Thyroid gland (tissue), 4 donors: ENCODE data around the gene PHTF2. TPM values are rescaled to one million over a fixed set of nuclear protein-coding genes. Genes with fewer than 3 reads are reported as not detected.

Experiments used
- DNase-seq, 2 donors: peaks; one replicate each; pipeline ENCODE4 v3.0.0-alpha.2; 2019
- H3K27ac ChIP-seq, 3 donors: fragments of 200-600 bp; sonication (generic); 1 replicate in 2 of 3; 2 replicates in 1 of 3; pipeline ENCODE4 v1.5.1; 2016 to 2019; ENCODE audit warnings: mild to moderate bottlenecking in 1 of 3, moderate library complexity in 1 of 3
- H3K27me3 ChIP-seq: fragments of 200-600 bp; sonication (generic); one replicate; pipeline ENCODE4 v1.5.1; 2019
- H3K36me3 ChIP-seq, 2 donors: fragments of 200-600 bp; sonication (generic); one replicate each; pipeline ENCODE4 v1.5.1; 2016 to 2019
- H3K4me1 ChIP-seq, 2 donors: fragments of 200-600 bp; sonication (generic); one replicate each; pipeline ENCODE4 v1.5.1; 2017 to 2019
- H3K4me3 ChIP-seq, 3 donors: fragments of 200-600 bp; sonication (generic); replicated peaks in 1 of 3; 1 replicate in 2 of 3; 2 replicates in 1 of 3; pipeline ENCODE4 v1.5.1; 2016; ENCODE audit warnings: mild to moderate bottlenecking in 1 of 3
- H3K9me3 ChIP-seq: fragments of 200-600 bp; sonication (generic); one replicate; pipeline ENCODE4 v1.5.1; 2017
- CTCF ChIP-seq, 6 experiments: fragments of 200-600 bp in 3 of 6; fragments of 450-650 bp in 3 of 6; sonication (generic) in 3 of 6; IDR thresholded peaks; one replicate each; pipeline ENCODE4 v1.5.1; 2016 to 2019; ENCODE audit warnings: antibody characterized with exemption in 6 of 6, mild to moderate bottlenecking in 2 of 6, inconsistent platforms in 1 of 6, moderate library complexity in 1 of 6
- POLR2A ChIP-seq, 2 donors: fragments of 450-650 bp; IDR thresholded peaks; one replicate each; pipeline ENCODE4 v1.6.1; 2017; ENCODE audit warnings: antibody characterized with exemption in 2 of 2, mild to moderate bottlenecking in 2 of 2, moderate library complexity in 1 of 2
- WGBS, 2 donors: methylation state at CpG; one replicate each; pipeline ENCODE4 v1.1.5; 2017; 5-methylcytosine and 5-hydroxymethylcytosine counted together
- intact Hi-C: fragments of 100-400 bp; cut with DNase I; formaldehyde crosslinking; loops from one replicate; pipeline ENCODE4 v1.15.1; 2023
- total RNA-seq, 4 donors: library from RNA; depleted of rRNA; stranded (reverse); fragments of >200 nt; gene quantifications; one replicate each; pipeline ENCODE4 v1.2.3, GENCODE V29; 2016

The PHTF2 gene
- total RNA-seq, 4 donors from 2014 or later, result 15.3 to 28.3 (median 25.3) TPM

GRCh38 chr7:77806425-77806824 is 7.9 kb downstream of the PHTF2 start:
- intact Hi-C loops, result no loop called here
- no peaks in the 10 kb centered on the region for H3K27me3 ChIP-seq
- no peak for DNase-seq
- 97 to 99% methylated on average over 2 of the region's 2 CpGs for WGBS, 2 donors
- no peaks in the 10 kb centered on the region for H3K36me3 ChIP-seq
- H3K4me1 ChIP-seq, result no peaks in the 10 kb centered on the region
- TF ChIP-seq CTCF (IDR thresholded peaks at IDR 0.05) (no peak), POLR2A (IDR thresholded peaks at IDR 0.05) (no peak)
- no peaks in the 10 kb centered on the region for H3K9me3 ChIP-seq
- no peak overlapping the region for H3K27ac ChIP-seq
- H3K4me3 ChIP-seq, result no peak overlapping the region

- Histone ChIP-seq H3K27me3 (no peaks in the 10 kb centered on the region), H3K4me1 (no peaks in the 10 kb centered on the region), H3K9me3 (no peaks in the 10 kb centered on the region), H3K36me3 (no peaks in the 10 kb centered on the region), H3K4me3 (no peak overlapping the region), H3K27ac (no peak overlapping the region)
- intact Hi-C loops, result no loop called here
- no peak for DNase-seq
- 96 to 100% methylated on average over 1 of the region's 1 CpG for WGBS, 2 donors
- no peak for TF ChIP-seq POLR2A (IDR thresholded peaks at IDR 0.05)
- TF ChIP-seq CTCF (IDR thresholded peaks at IDR 0.05), result no peak
Observed at GRCh38 chr7:77808517-77808916, 9.9 kb downstream of the PHTF2 start.

GRCh38 chr7:77811516-77812289 is 13.1 kb downstream of the PHTF2 start:
- WGBS, 2 donors, result 93 to 95% methylated on average over 2 of the region's 2 CpGs
- intact Hi-C loops, result no loop called here
- no peak overlapping the region for H3K27ac ChIP-seq
- no peak for DNase-seq
- TF ChIP-seq POLR2A (IDR thresholded peaks at IDR 0.05) (no peak), CTCF (IDR thresholded peaks at IDR 0.05) (no peak)
- H3K9me3 ChIP-seq, result no peaks in the 10 kb centered on the region
- H3K36me3 ChIP-seq, result no peaks in the 10 kb centered on the region
- H3K4me1 ChIP-seq, result no peaks in the 10 kb centered on the region
- H3K4me3 ChIP-seq, result no peak overlapping the region
- no peaks in the 10 kb centered on the region for H3K27me3 ChIP-seq

GRCh38 chr7:77812290-77812685 is 13.7 kb downstream of the PHTF2 start:
- TF ChIP-seq CTCF (IDR thresholded peaks at IDR 0.05) (no peak), POLR2A (IDR thresholded peaks at IDR 0.05) (no peak)
- 95 to 100% methylated on average over 1 of the region's 1 CpG for WGBS, 2 donors
- Histone ChIP-seq H3K27ac (no peak overlapping the region), H3K9me3 (no peaks in the 10 kb centered on the region), H3K36me3 (no peaks in the 10 kb centered on the region), H3K4me3 (no peak overlapping the region), H3K27me3 (no peaks in the 10 kb centered on the region), H3K4me1 (no peaks in the 10 kb centered on the region)
- intact Hi-C loops, result no loop called here
- no peak for DNase-seq

GRCh38 chr7:77813180-77813579 is 14.6 kb downstream of the PHTF2 start:
- 88 to 95% methylated on average over 2 of the region's 2 CpGs for WGBS, 2 donors
- no peak for DNase-seq
- intact Hi-C loops, result no loop called here
- Histone ChIP-seq H3K36me3 (no peaks in the 10 kb centered on the region), H3K4me1 (no peaks in the 10 kb centered on the region), H3K27ac (no peak overlapping the region), H3K27me3 (no peaks in the 10 kb centered on the region), H3K4me3 (no peak overlapping the region), H3K9me3 (no peaks in the 10 kb centered on the region)
- TF ChIP-seq POLR2A (IDR thresholded peaks at IDR 0.05) (no peak), CTCF (IDR thresholded peaks at IDR 0.05) (no peak)
